ENCODE results near the gene BUD23. TPM values are rescaled to one million over a fixed set of nuclear protein-coding genes. Genes with fewer than 3 reads are reported as not detected.

Gene BUD23
- total and polyA plus RNA-seq, 9 of the 15 experiments (the other 6 are each of a cell fraction or from before 2014, with no cell fraction given) = 79.5 to 270 (median 150) TPM

GRCh38 chr7:73648593-73649332 is 34.6 kb upstream of the BUD23 start:
- Histone ChIP-seq H3K4me3 (no peak overlapping the region), H3K9me3 (replicated peaks; ENCODE audit: control insufficient read depth, insufficient read depth, low read depth, low read length) (no peaks in the 10 kb centered on the region), H3K27ac (ENCODE audit: extremely low read depth, low read depth, low read length) (no peak overlapping the region), H3K36me3 (ENCODE audit: control insufficient read depth, insufficient read depth, low read length) (no peaks in the 10 kb centered on the region), H3K79me2 (ENCODE audit: control insufficient read depth, insufficient read depth, low read length) (no peaks in the 10 kb centered on the region), H3K9me1 (ENCODE audit: control insufficient read depth, insufficient read depth, low read length) (no peaks in the 10 kb centered on the region), H3K27me3 (ENCODE audit: control insufficient read depth in 2 of 2, insufficient read depth in 2 of 2, low read length in 2 of 2) (peaks cover 32 to 78% of the 10 kb centered on the region in 2 experiments), H2AFZ (ENCODE audit: low read depth, low read length) (no peak overlapping the region), H3K4me1 (replicated peaks in 1 of 2; ENCODE audit: control insufficient read depth in 2 of 2, insufficient read depth in 2 of 2, low read length in 2 of 2) (peaks cover 0 to 14% of the 10 kb centered on the region in 2 experiments; a peak in 2 of 5 replicates), H3K9ac (ENCODE audit: insufficient read depth in 1 of 2, low read depth in 2 of 2, low read length in 2 of 2) (no peak overlapping the region), H3K4me2 (ENCODE audit: insufficient read depth, low read length) (no peak overlapping the region), H4K20me1 (replicated peaks; ENCODE audit: control insufficient read depth, insufficient read depth, low read length) (0 out of 2 replicates have a peak, but pooled peaks cover 3% of the 10 kb centered on the region)
- in situ Hi-C loops (cut with MboI) = no loop called here
- no TSS peak for BruUV-seq (replicated peaks)
- CTCF ChIA-PET (ENCODE audit: low intra/inter-chr PET ratio) = interaction anchor here (2.4 kb wide), 1 partner anchor 77 kb away, joined by 13 read pairs; no protein-coding TSS in a partner anchor
- 0 out of 2 replicates have a peak, but pooled peaks have one; percentile 26 for TF ChIP-seq OTX1 (CRISPR knock-in tag; IDR thresholded peaks at IDR 0.05)
- TF ChIP-seq TEAD4 (IDR thresholded peaks at IDR 0.05; ENCODE audit: low read length) = no peak
- TF ChIP-seq TEAD4 (CRISPR knock-in tag; IDR thresholded peaks at IDR 0.05; ENCODE audit: borderline replicate concordance) = no peak
- peak; percentile 3; the same call in 1 of the 2 replicates for TF ChIP-seq PHB2 (IDR thresholded peaks at IDR 0.05; ENCODE audit: low read depth)
- TF ChIP-seq ZNF512 (tag; IDR thresholded peaks at IDR 0.05) = peak; percentile 95
- TF ChIP-seq HDAC1 (IDR thresholded peaks at IDR 0.05) = peak in 1 of 2 experiments; percentile 2; a peak in 1 of 4 replicates
- TF ChIP-seq PTRF (tag; IDR thresholded peaks at IDR 0.05) = no peak
- DNase-seq (ENCODE audit: extremely low read depth in 1 of 4, low spot score in 3 of 4) (no peak), FAIRE-seq (no peak), ATAC-seq (no peak)
- POLR2A ChIA-PET = no interaction called here
- WGBS (ENCODE audit: insufficient coverage, low coverage, missing lambda C conversion rate) = 0% methylated on average over 1 of the region's 1 CpG
- intact Hi-C loops (cut with micrococcal nuclease) = no loop called here
